K562 (cell line): Measurements from ENCODE around the gene CNOT10. TPM values are rescaled to one million over a fixed set of nuclear protein-coding genes. Genes with fewer than 3 reads are reported as not detected.

Experiments used
- ATAC-seq: fragments of 200-7000 bp; cut with Tn5 transposase; 3 replicates; pipeline ENCODE4 v1.9.1; 2020; ENCODE audit warnings: moderate library complexity
- BruUV-seq: library from RNA; stranded (reverse); fragments of 400-500 nt; replicated peaks from 2 replicates; lab custom pipeline; 2021; lab: Mats Ljungman, UMichigan
- CTCF ChIA-PET: fragments of 300-600 bp; formaldehyde crosslinking; extraction: SDS; loops from one replicate; lab custom pipeline; 2021; ENCODE audit warnings: low intra/inter-chr PET ratio; lab: Yijun Ruan, JAX
- POLR2A ChIA-PET: fragments of 300-600, 350-650 bp; sonication (Branson Sonifier 250); formaldehyde crosslinking; extraction: SDS; loops from one replicate; lab custom pipeline; 2021; ENCODE audit warnings: antibody characterized with exemption, inconsistent platforms; lab: Yijun Ruan, JAX
- DNase-seq, 4 experiments: peaks; one replicate each; pipeline versions ENCODE4 v3.0.0 to v3.0.0-alpha.2; 2011 to 2018; ENCODE audit warnings: low spot score in 3 of 4, mixed read lengths in 3 of 4; ENCODE audit errors: extremely low read depth in 1 of 4
- FAIRE-seq: peaks from 2 replicates; lab custom pipeline; 2011; peaks lifted over from hg19 to GRCh38; lab: Jason Lieb, UNC
- H2AFZ ChIP-seq: 2 replicates; pipeline ENCODE4 v1.6.0; 2011; ENCODE audit warnings: low read depth, low read length, control low read depth, inconsistent platforms
- H3K27ac ChIP-seq: fragments of 200-600 bp; 3 replicates; pipeline ENCODE4 v1.8.0; 2011; ENCODE audit warnings: low read depth, mild to moderate bottlenecking, control low read depth, inconsistent platforms, low read length, moderate library complexity, mixed read lengths; ENCODE audit errors: extremely low read depth
- H3K27me3 ChIP-seq, 2 experiments: fragments of 300-600 bp in 1 of 2; 2 replicates in 1 of 2; 3 replicates in 1 of 2; pipeline versions ENCODE4 v1.6.0 to v1.8.0; 2011; ENCODE audit warnings: inconsistent platforms in 2 of 2, low read length in 2 of 2, mild to moderate bottlenecking in 1 of 2, mixed read lengths in 1 of 2, moderate library complexity in 1 of 2; ENCODE audit not compliant: control insufficient read depth in 2 of 2, insufficient read depth in 2 of 2
- H3K36me3 ChIP-seq: fragments of 300-600 bp; 3 replicates; pipeline ENCODE4 v1.8.0; 2011; ENCODE audit warnings: mild to moderate bottlenecking, low read length, inconsistent platforms; ENCODE audit not compliant: control insufficient read depth, insufficient read depth
- H3K4me1 ChIP-seq, 2 experiments: fragments of 200-600 bp in 1 of 2; replicated peaks in 1 of 2; 2 replicates in 1 of 2; 3 replicates in 1 of 2; pipeline versions ENCODE4 v1.5.1 to v1.8.0; 2011; ENCODE audit warnings: inconsistent platforms in 2 of 2, low read length in 2 of 2, mild to moderate bottlenecking in 1 of 2, mixed read lengths in 1 of 2, moderate library complexity in 1 of 2; ENCODE audit not compliant: control insufficient read depth in 2 of 2, insufficient read depth in 2 of 2
- H3K4me2 ChIP-seq: 2 replicates; pipeline ENCODE4 v1.6.1; 2011; ENCODE audit warnings: low read length, control low read depth, inconsistent platforms, mixed read lengths; ENCODE audit not compliant: insufficient read depth
- H3K4me3 ChIP-seq: fragments of 200-600 bp; sonication (generic), shearing (Covaris generic); 2 replicates; pipeline ENCODE4 v1.5.1; 2016; ENCODE audit warnings: control low read depth, inconsistent platforms
- H3K79me2 ChIP-seq: fragments of 200-600 bp; 3 replicates; pipeline ENCODE4 v1.8.0; 2011; ENCODE audit warnings: low read length, inconsistent platforms; ENCODE audit not compliant: control insufficient read depth, insufficient read depth
- H3K9ac ChIP-seq, 2 experiments: 2 replicates each; pipeline versions ENCODE4 v1.6.0 to v1.6.1; 2011; ENCODE audit warnings: low read depth in 2 of 2, low read length in 2 of 2, control low read depth in 1 of 2, inconsistent platforms in 1 of 2, mild to moderate bottlenecking in 1 of 2, mixed read lengths in 1 of 2; ENCODE audit not compliant: insufficient read depth in 1 of 2
- H3K9me1 ChIP-seq: one replicate; pipeline ENCODE4 v1.6.0; 2011; ENCODE audit warnings: inconsistent platforms, mild to moderate bottlenecking, low read length, moderate library complexity; ENCODE audit not compliant: control insufficient read depth, insufficient read depth
- H3K9me3 ChIP-seq: replicated peaks from 2 replicates; pipeline ENCODE4 v1.5.1; 2011; ENCODE audit warnings: low read depth, low read length, inconsistent platforms; ENCODE audit not compliant: control insufficient read depth, insufficient read depth
- H4K20me1 ChIP-seq: replicated peaks from 2 replicates; pipeline ENCODE4 v1.6.1; 2011; ENCODE audit warnings: low read length, inconsistent platforms, mixed read lengths; ENCODE audit not compliant: control insufficient read depth, insufficient read depth
- ARID2 ChIP-seq: fragments of 450-650 bp; IDR thresholded peaks from 2 replicates; pipeline ENCODE4 v1.6.1; 2017; ENCODE audit warnings: antibody characterized with exemption, mild to moderate bottlenecking
- CBX5 ChIP-seq: IDR thresholded peaks from 2 replicates; pipeline ENCODE4 v1.6.1; 2014; ENCODE audit warnings: low read depth, borderline replicate concordance
- CBX8 ChIP-seq: fragments of 200-600 bp; sonication (generic); IDR thresholded peaks from 2 replicates; pipeline ENCODE4 v1.6.1; 2012; ENCODE audit warnings: borderline replicate concordance, mixed run types, low read depth, mild to moderate bottlenecking, moderate library complexity, mixed read lengths, low read length, control low read depth, inconsistent platforms; ENCODE audit not compliant: poor library complexity, severe bottlenecking; ENCODE audit errors: extremely low read depth
- DACH1 ChIP-seq: fragments of 450-650 bp; IDR thresholded peaks from 2 replicates; pipeline ENCODE4 v1.6.1; 2018; ENCODE audit not compliant: partially characterized antibody
- EGR1 ChIP-seq: fragments of 450-650 bp; conservative IDR thresholded peaks from 2 replicates; pipeline ENCODE4 v1.6.1; 2017; ENCODE audit warnings: mild to moderate bottlenecking
- MEF2A ChIP-seq: IDR thresholded peaks from 2 replicates; pipeline ENCODE4 v1.6.1; 2011; ENCODE audit warnings: low read depth, mild to moderate bottlenecking, low read length, moderate library complexity; ENCODE audit not compliant: control insufficient read depth
- NCOA1 ChIP-seq: fragments of 450-650 bp; IDR thresholded peaks from 2 replicates; pipeline ENCODE4 v1.6.1; 2016; ENCODE audit warnings: low read depth
- PHF8 ChIP-seq: fragments of 200-600 bp; sonication (generic); IDR thresholded peaks from 2 replicates; pipeline ENCODE4 v1.6.1; 2012; ENCODE audit warnings: mixed run types, mild to moderate bottlenecking, inconsistent platforms, low read length, moderate library complexity, borderline replicate concordance
- SMARCA4 ChIP-seq: fragments of 450-650 bp; IDR thresholded peaks from 2 replicates; pipeline ENCODE4 v1.6.1; 2016
- TAF15 ChIP-seq: fragments of 200-400 bp; formaldehyde crosslinking; IDR thresholded peaks from 2 replicates; pipeline ENCODE4 v1.6.1; 2017; ENCODE audit warnings: mild to moderate bottlenecking, low read depth, low read length, moderate library complexity
- ZNF217 ChIP-seq: sonication (generic); formaldehyde crosslinking; IDR thresholded peaks from 2 replicates; pipeline ENCODE4 v1.8.0; 2022; ENCODE audit warnings: mild to moderate bottlenecking, missing genetic modification reagents
- ZNF589 ChIP-seq: fragments of 200-800 bp; sonication (Bioruptor generic); IDR thresholded peaks from 2 replicates; pipeline ENCODE4 v1.6.1; 2016; ENCODE audit warnings: low read depth, missing genetic modification characterization, missing compliant biosample characterization
- ZZZ3 ChIP-seq: fragments of 450-650 bp; IDR thresholded peaks from 2 replicates; pipeline ENCODE4 v1.6.1; 2016; ENCODE audit warnings: antibody characterized with exemption, mild to moderate bottlenecking, moderate library complexity
- WGBS: fragments of 100-300 bp; shearing (Covaris generic); methylation state at CpG from one replicate; pipeline ENCODE4 v1.1.6; 2016; ENCODE audit warnings: low coverage, mixed read lengths; ENCODE audit not compliant: insufficient coverage; ENCODE audit errors: missing lambda C conversion rate; 5-methylcytosine and 5-hydroxymethylcytosine counted together
- in situ Hi-C: fragments of 300-500 bp; cut with MboI; formaldehyde crosslinking; loops from 4 replicates; pipeline ENCODE4 v1.15.0; 2018; ENCODE audit warnings: inconsistent platforms, mixed read lengths
- intact Hi-C: fragments of 100-400 bp; cut with micrococcal nuclease; formaldehyde crosslinking; loops from 2 replicates; pipeline ENCODE4 v1.14.2; 2022
- polyA plus RNA-seq, 8 experiments: library from polyadenylated mRNA; depleted of rRNA in 4 of 8; stranded (reverse) in 5 of 8; unstranded in 3 of 8; fragments of >200 nt; fragmentation: Nextera tagmentation in 2 of 8; fragmentation: Illumina TruSeq in 1 of 8; extraction: Ambion mirVana in 2 of 8; extraction: Trizol in 1 of 8; gene quantifications; 2 replicates each; pipeline versions ENCODE4 v1.2.1 to v1.2.3, GENCODE V29; 2011 to 2014; ENCODE audit warnings: inconsistent platforms in 1 of 8, missing spikeins in 1 of 8
- total RNA-seq, 7 experiments: library from RNA; depleted of rRNA in 6 of 7; stranded (reverse); fragments of >200 nt in 6 of 7; fragmentation: Illumina TruSeq in 2 of 7; extraction: Trizol in 2 of 7; gene quantifications; 2 replicates each; pipeline versions ENCODE4 v1.2.1 to v1.2.3, GENCODE V29; 2011 to 2021; ENCODE audit warnings: low replicate concordance in 1 of 7
- TF ChIP-seq, protein P1 (sequence below): fragments of 450-650 bp; IDR thresholded peaks from 2 replicates; pipeline ENCODE4 v1.6.1; 2016
- TF ChIP-seq, protein P2 (sequence below): sonication (generic); formaldehyde crosslinking; IDR thresholded peaks from 2 replicates; pipeline ENCODE4 v1.8.1; 2023; ENCODE audit warnings: mild to moderate bottlenecking, missing genetic modification reagents
- TF ChIP-seq, protein P3 (sequence below): IDR thresholded peaks from 2 replicates; pipeline ENCODE4 v1.6.1; 2012; ENCODE audit warnings: low read depth, low read length, improper control_type of control experiment, borderline replicate concordance
- TF ChIP-seq, protein P4 (sequence below): fragments of 450-650 bp; formaldehyde crosslinking; IDR thresholded peaks from 2 replicates; pipeline ENCODE4 v1.4.0; 2020; ENCODE audit warnings: mild to moderate bottlenecking, mixed read lengths

The CNOT10 gene
- total and polyA plus RNA-seq, 9 of the 15 experiments (the other 6 are each of a cell fraction or from before 2014, with no cell fraction given) = 35.7 to 114 (median 81.9) TPM

DNA sequence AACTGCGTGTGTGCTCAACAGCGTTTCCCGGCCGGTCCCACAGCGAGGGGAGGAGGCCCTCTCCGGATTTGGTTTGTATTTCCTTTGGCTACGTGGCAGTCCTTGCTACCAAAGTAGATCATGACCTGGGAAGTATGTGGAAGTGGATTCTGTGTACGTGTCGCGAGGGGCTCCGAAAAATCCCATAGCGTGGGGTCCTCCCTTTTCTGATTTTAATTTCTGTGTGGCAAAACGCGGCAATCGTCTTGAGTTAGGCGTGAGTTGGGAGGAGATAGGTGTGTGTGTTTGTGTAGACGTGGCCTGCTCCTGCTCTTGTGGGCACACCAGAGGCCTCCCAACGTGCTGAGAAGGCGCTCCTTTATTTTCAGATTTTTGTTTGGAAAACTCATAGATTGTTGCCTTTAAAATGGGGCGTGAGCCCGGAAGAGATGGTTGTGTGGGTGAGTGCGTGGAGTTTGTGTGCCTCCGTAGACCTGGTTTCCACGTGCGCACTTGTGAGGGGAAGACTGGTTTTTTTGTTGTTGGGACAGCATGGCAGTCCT, 134.1 kb downstream of the CNOT10 start:
- in situ Hi-C loops = no loop called here
- Histone ChIP-seq H3K27me3 (peaks cover 49 to 59% of the 10 kb centered on the region in 2 experiments), H2AFZ (no peak overlapping the region), H3K4me1 (peaks cover 0 to 15% of the 10 kb centered on the region in 2 experiments; a peak in 2 of 5 replicates), H3K9ac (no peak overlapping the region), H3K4me3 (no peak overlapping the region), H3K4me2 (no peak overlapping the region), H3K9me3 (peaks cover 10% of the 10 kb centered on the region), H3K27ac (no peak overlapping the region), H3K36me3 (no peaks in the 10 kb centered on the region), H4K20me1 (no peaks in the 10 kb centered on the region), H3K9me1 (no peaks in the 10 kb centered on the region), H3K79me2 (no peaks in the 10 kb centered on the region)
- no TSS peak for BruUV-seq
- FAIRE-seq = no peak
- ChIA-PET POLR2A (no interaction called here), CTCF (no interaction called here)
- ATAC-seq = no peak
- TF ChIP-seq ARID2 = no peak
- TF ChIP-seq EGR1 = no peak
- no peak for TF ChIP-seq TAF15
- TF ChIP-seq NCOA1 = no peak
- TF ChIP-seq, protein P1, sequence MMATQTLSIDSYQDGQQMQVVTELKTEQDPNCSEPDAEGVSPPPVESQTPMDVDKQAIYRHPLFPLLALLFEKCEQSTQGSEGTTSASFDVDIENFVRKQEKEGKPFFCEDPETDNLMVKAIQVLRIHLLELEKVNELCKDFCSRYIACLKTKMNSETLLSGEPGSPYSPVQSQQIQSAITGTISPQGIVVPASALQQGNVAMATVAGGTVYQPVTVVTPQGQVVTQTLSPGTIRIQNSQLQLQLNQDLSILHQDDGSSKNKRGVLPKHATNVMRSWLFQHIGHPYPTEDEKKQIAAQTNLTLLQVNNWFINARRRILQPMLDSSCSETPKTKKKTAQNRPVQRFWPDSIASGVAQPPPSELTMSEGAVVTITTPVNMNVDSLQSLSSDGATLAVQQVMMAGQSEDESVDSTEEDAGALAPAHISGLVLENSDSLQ = no peak
- TF ChIP-seq, protein P2, sequence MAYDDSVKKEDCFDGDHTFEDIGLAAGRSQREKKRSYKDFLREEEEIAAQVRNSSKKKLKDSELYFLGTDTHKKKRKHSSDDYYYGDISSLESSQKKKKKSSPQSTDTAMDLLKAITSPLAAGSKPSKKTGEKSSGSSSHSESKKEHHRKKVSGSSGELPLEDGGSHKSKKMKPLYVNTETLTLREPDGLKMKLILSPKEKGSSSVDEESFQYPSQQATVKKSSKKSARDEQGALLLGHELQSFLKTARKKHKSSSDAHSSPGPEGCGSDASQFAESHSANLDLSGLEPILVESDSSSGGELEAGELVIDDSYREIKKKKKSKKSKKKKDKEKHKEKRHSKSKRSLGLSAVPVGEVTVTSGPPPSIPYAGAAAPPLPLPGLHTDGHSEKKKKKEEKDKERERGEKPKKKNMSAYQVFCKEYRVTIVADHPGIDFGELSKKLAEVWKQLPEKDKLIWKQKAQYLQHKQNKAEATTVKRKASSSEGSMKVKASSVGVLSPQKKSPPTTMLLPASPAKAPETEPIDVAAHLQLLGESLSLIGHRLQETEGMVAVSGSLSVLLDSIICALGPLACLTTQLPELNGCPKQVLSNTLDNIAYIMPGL = no peak
- no peak for TF ChIP-seq ZNF589 (CRISPR knock-in tag)
- TF ChIP-seq SMARCA4 = no peak
- TF ChIP-seq, protein P3, sequence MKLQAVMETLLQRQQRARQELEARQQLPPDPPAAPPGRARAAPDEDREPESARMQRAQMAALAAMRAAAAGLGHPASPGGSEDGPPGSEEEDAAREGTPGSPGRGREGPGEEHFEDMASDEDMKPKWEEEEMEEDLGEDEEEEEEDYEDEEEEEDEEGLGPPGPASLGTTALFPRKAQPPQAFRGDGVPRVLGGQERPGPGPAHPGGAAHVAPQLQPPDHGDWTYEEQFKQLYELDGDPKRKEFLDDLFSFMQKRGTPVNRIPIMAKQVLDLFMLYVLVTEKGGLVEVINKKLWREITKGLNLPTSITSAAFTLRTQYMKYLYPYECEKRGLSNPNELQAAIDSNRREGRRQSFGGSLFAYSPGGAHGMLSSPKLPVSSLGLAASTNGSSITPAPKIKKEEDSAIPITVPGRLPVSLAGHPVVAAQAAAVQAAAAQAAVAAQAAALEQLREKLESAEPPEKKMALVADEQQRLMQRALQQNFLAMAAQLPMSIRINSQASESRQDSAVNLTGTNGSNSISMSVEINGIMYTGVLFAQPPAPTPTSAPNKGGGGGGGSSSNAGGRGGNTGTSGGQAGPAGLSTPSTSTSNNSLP = no peak
- no peak for TF ChIP-seq ZZZ3
- TF ChIP-seq CBX8 = no peak
- TF ChIP-seq ZNF217 (CRISPR knock-in tag) = no peak
- TF ChIP-seq MEF2A = no peak
- no peak for TF ChIP-seq PHF8
- TF ChIP-seq DACH1 = no peak
- TF ChIP-seq, protein P4, sequence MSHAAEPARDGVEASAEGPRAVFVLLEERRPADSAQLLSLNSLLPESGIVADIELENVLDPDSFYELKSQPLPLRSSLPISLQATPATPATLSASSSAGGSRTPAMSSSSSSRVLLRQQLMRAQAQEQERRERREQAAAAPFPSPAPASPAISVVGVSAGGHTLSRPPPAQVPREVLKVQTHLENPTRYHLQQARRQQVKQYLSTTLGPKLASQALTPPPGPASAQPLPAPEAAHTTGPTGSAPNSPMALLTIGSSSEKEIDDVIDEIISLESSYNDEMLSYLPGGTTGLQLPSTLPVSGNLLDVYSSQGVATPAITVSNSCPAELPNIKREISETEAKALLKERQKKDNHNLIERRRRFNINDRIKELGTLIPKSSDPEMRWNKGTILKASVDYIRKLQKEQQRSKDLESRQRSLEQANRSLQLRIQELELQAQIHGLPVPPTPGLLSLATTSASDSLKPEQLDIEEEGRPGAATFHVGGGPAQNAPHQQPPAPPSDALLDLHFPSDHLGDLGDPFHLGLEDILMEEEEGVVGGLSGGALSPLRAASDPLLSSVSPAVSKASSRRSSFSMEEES (CRISPR knock-in tag) = no peak
- no peak for TF ChIP-seq CBX5
- no peak for DNase-seq
- intact Hi-C loops = no loop called here
- WGBS = 34% methylated on average over 25 of the region's 25 CpGs
